Neural progenitor cell (in vitro differentiated cells): ENCODE measurements around the gene MBNL2.

Experiments used
- CTCF ChIP-seq: fragments of 200-600 bp; sonication (generic); IDR thresholded peaks from 2 replicates; pipeline ENCODE4 v1.5.1; 2017; ENCODE audit warnings: antibody characterized with exemption, mild to moderate bottlenecking
- EZH2 ChIP-seq: fragments of 200-600 bp; sonication (generic); IDR thresholded peaks from 2 replicates; pipeline ENCODE4 v1.6.1; 2017; ENCODE audit warnings: antibody characterized with exemption, mild to moderate bottlenecking, moderate library complexity
- EZH2phosphoT487 ChIP-seq: fragments of 200-600 bp; sonication (generic); IDR thresholded peaks from 2 replicates; pipeline ENCODE4 v1.6.1; 2017; ENCODE audit warnings: antibody characterized with exemption

- TF ChIP-seq EZH2 (no peak), CTCF (no peak), EZH2phosphoT487 (no peak)
Observed at GRCh38 chr13:97376981-97377380, 154.8 kb downstream of the MBNL2 start.
